Neutrophil (primary cell): ENCODE data around the gene CAPN13.

Experiments used
- H3K27ac ChIP-seq: fragments of 200-600 bp; sonication (generic); 2 replicates; pipeline ENCODE4 v1.5.1; 2016; ENCODE audit warnings: mild to moderate bottlenecking, moderate library complexity
- H3K27me3 ChIP-seq: fragments of 200-600 bp; sonication (generic); 2 replicates; pipeline ENCODE4 v1.6.0; 2016; ENCODE audit warnings: mild to moderate bottlenecking
- H3K36me3 ChIP-seq: fragments of 200-600 bp; sonication (generic); 2 replicates; pipeline ENCODE4 v1.5.1; 2017
- H3K4me1 ChIP-seq, 2 experiments: fragments of 200-600 bp in 1 of 2; sonication (generic) in 1 of 2; 1 replicate in 1 of 2; 2 replicates in 1 of 2; pipeline versions ENCODE4 v1.5.1 to v1.6.1; 2013 to 2016; ENCODE audit warnings: low read depth in 1 of 2, low read length in 1 of 2, mild to moderate bottlenecking in 1 of 2, moderate library complexity in 1 of 2; ENCODE audit not compliant: control insufficient read depth in 1 of 2, insufficient read depth in 1 of 2
- H3K4me3 ChIP-seq, 2 experiments: fragments of 200-600 bp in 1 of 2; sonication (generic) in 1 of 2; 1 replicate in 1 of 2; 2 replicates in 1 of 2; pipeline ENCODE4 v1.5.1; 2013 to 2016; ENCODE audit warnings: low read depth in 1 of 2, low read length in 1 of 2, mild to moderate bottlenecking in 1 of 2, moderate library complexity in 1 of 2
- H3K9me3 ChIP-seq: fragments of 200-600 bp; sonication (generic); 2 replicates; pipeline ENCODE4 v1.5.1; 2016
- CTCF ChIP-seq: fragments of 200-600 bp; sonication (generic); IDR thresholded peaks from 2 replicates; pipeline ENCODE4 v1.5.1; 2016; ENCODE audit warnings: antibody characterized with exemption

Gene CAPN13

DNA sequence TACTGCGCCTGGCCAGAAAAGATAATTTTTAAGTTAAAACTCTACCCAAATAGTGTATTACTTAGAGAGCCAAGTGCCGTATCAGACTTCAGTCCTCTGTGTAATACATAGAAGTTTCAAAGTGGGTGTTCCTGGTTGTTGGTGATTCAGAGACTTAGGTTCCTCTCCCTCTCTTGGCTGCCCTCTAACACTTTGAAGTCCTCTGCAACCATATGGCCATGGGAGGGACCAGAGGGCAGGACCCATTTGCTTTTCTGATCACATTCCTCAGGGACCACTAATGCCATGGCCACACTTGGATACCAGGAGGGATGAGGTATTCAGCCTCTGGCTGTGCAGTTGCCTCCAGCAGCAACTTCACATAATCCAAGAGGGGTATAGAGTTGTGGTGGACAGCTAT, 131.5 kb downstream of the CAPN13 start:
- H3K27ac ChIP-seq, result no peak overlapping the region
- TF ChIP-seq CTCF, result no peak
- no peaks in the 10 kb centered on the region for H3K4me1 ChIP-seq
- H3K9me3 ChIP-seq, result no peaks in the 10 kb centered on the region
- H3K27me3 ChIP-seq, result peaks cover 26% of the 10 kb centered on the region
- H3K4me3 ChIP-seq, result no peak overlapping the region
- H3K36me3 ChIP-seq, result no peaks in the 10 kb centered on the region

- Histone ChIP-seq H3K36me3 (no peaks in the 10 kb centered on the region), H3K9me3 (no peaks in the 10 kb centered on the region), H3K4me3 (no peak overlapping the region), H3K4me1 (no peaks in the 10 kb centered on the region), H3K27me3 (peaks cover 26% of the 10 kb centered on the region), H3K27ac (no peak overlapping the region)
- no peak for TF ChIP-seq CTCF
Observed at GRCh38 chr2:30673127-30673526, 134.1 kb downstream of the CAPN13 start.
